HCT116 (cell line): ENCODE measurements around the gene NRXN2. TPM values are rescaled to one million over a fixed set of nuclear protein-coding genes. Genes with fewer than 3 reads are reported as not detected.

Source experiments
- ATAC-seq: fragments of 200-7000 bp; cut with Tn5 transposase; 2 replicates; pipeline ENCODE4 v1.9.1; 2020; ENCODE audit warnings: mild to moderate bottlenecking, moderate library complexity
- BruUV-seq: library from RNA; stranded (reverse); fragments of 400-500 nt; replicated peaks from 2 replicates; lab custom pipeline; 2021; lab: Mats Ljungman, UMichigan
- CTCF ChIA-PET: fragments of 300-600 bp; sonication (Branson Sonifier 250); formaldehyde crosslinking; loops from one replicate; lab custom pipeline; 2021; ENCODE audit warnings: antibody characterized with exemption; lab: Charles Lee
- POLR2A ChIA-PET: fragments of 300-600, 350-600 bp; sonication (Branson Sonifier 250); formaldehyde crosslinking; loops from one replicate; lab custom pipeline; 2021; ENCODE audit warnings: antibody characterized with exemption; lab: Charles Lee
- RAD21 ChIA-PET, 2 experiments: fragments of 300-600 bp; sonication (Branson Sonifier 250); formaldehyde crosslinking; loops; one replicate each; lab custom pipeline; 2023; ENCODE audit warnings: low total read pairs in 2 of 2; ENCODE audit not compliant: uncharacterized antibody in 2 of 2, unreplicated experiment in 2 of 2, low non-redundant PET in 1 of 2; lab: Charles Lee
- DNase-seq: peaks from one replicate; pipeline ENCODE4 v3.0.0-alpha.2; 2010; ENCODE audit warnings: low read depth, low spot score
- H2AFZ ChIP-seq: fragments of 200-600 bp; shearing (Covaris generic), sonication (generic); 2 replicates; pipeline ENCODE4 v1.6.1; 2017; ENCODE audit warnings: low read depth, mixed run types, mixed read lengths, antibody characterized with exemption, low read length; ENCODE audit not compliant: poor library complexity, severe bottlenecking
- H3K27ac ChIP-seq: 2 replicates; pipeline ENCODE4 v1.5.1; 2012; ENCODE audit warnings: low read depth, low read length
- H3K27me3 ChIP-seq: fragments of 200-600 bp; sonication (generic); 2 replicates; pipeline ENCODE4 v1.6.1; 2016; ENCODE audit warnings: mixed run types, low read length, mixed read lengths; ENCODE audit not compliant: insufficient read depth
- H3K36me3 ChIP-seq, 2 experiments: fragments of 200-500 bp in 1 of 2; fragments of 200-600 bp in 1 of 2; sonication (Bioruptor generic) in 1 of 2; sonication (generic) in 1 of 2; 2 replicates each; pipeline versions ENCODE4 v1.5.1 to v1.6.1; 2014 to 2016; ENCODE audit warnings: low read length in 2 of 2, inconsistent platforms in 1 of 2, mixed read lengths in 1 of 2, mixed run types in 1 of 2; ENCODE audit not compliant: insufficient read depth in 2 of 2, control insufficient read depth in 1 of 2
- H3K4me1 ChIP-seq, 2 experiments: fragments of 200-600 bp in 1 of 2; sonication (generic) in 1 of 2; 2 replicates each; pipeline versions ENCODE4 v1.5.1 to v1.6.1; 2012 to 2017; ENCODE audit warnings: low read length in 2 of 2, inconsistent platforms in 1 of 2, mild to moderate bottlenecking in 1 of 2, mixed read lengths in 1 of 2, mixed run types in 1 of 2, moderate library complexity in 1 of 2; ENCODE audit not compliant: insufficient read depth in 2 of 2, control insufficient read depth in 1 of 2
- H3K4me2 ChIP-seq: fragments of 200-600 bp; sonication (generic); 2 replicates; pipeline ENCODE4 v1.6.1; 2017; ENCODE audit warnings: mixed run types, low read length, mixed read lengths
- H3K4me3 ChIP-seq, 2 experiments: fragments of 200-600 bp in 1 of 2; sonication (generic) in 1 of 2; replicated peaks in 1 of 2; 2 replicates each; pipeline ENCODE4 v1.5.1; 2011 to 2016; ENCODE audit warnings: low read length in 2 of 2, control low read depth in 1 of 2, low read depth in 1 of 2, mild to moderate bottlenecking in 1 of 2, mixed read lengths in 1 of 2, mixed run types in 1 of 2
- H3K79me2 ChIP-seq: fragments of 200-600 bp; sonication (generic); 2 replicates; pipeline ENCODE4 v1.6.1; 2017; ENCODE audit warnings: mild to moderate bottlenecking, mixed run types, low read length, moderate library complexity, mixed read lengths; ENCODE audit not compliant: insufficient read depth
- H3K9ac ChIP-seq: fragments of 200-600 bp; sonication (generic); 2 replicates; pipeline ENCODE4 v1.6.1; 2016; ENCODE audit warnings: low read length, mixed read lengths
- H3K9me2 ChIP-seq: fragments of 200-600 bp; sonication (generic), shearing (Covaris generic); 2 replicates; pipeline ENCODE4 v1.6.1; 2017; ENCODE audit warnings: mixed run types, mild to moderate bottlenecking, moderate library complexity; ENCODE audit not compliant: insufficient read depth
- H3K9me3 ChIP-seq, 2 experiments: fragments of 200-500 bp in 1 of 2; fragments of 200-600 bp in 1 of 2; sonication (Bioruptor generic) in 1 of 2; sonication (generic) in 1 of 2; 2 replicates each; pipeline ENCODE4 v1.6.1; 2014 to 2017; ENCODE audit warnings: low read length in 2 of 2, mixed read lengths in 2 of 2, inconsistent platforms in 1 of 2, low read depth in 1 of 2, mild to moderate bottlenecking in 1 of 2, mixed run types in 1 of 2, moderate library complexity in 1 of 2; ENCODE audit not compliant: control insufficient read depth in 1 of 2, insufficient read depth in 1 of 2
- H4K20me1 ChIP-seq: fragments of 200-600 bp; sonication (generic), shearing (Covaris generic); 2 replicates; pipeline ENCODE4 v1.6.1; 2017; ENCODE audit warnings: mixed run types, mild to moderate bottlenecking, moderate library complexity; ENCODE audit not compliant: insufficient read depth
- CBX3 ChIP-seq: IDR thresholded peaks from 2 replicates; pipeline ENCODE4 v1.6.1; 2012; ENCODE audit warnings: low read depth
- EGR1 ChIP-seq: IDR thresholded peaks from 2 replicates; pipeline ENCODE4 v1.6.1; 2012; ENCODE audit warnings: low read depth
- EZH2 ChIP-seq: fragments of 200-600 bp; sonication (generic); IDR thresholded peaks from 2 replicates; pipeline ENCODE4 v1.6.1; 2017; ENCODE audit warnings: antibody characterized with exemption, mixed run types
- JUND ChIP-seq: IDR thresholded peaks from 2 replicates; pipeline ENCODE4 v1.6.1; 2012
- POLR2A ChIP-seq: IDR thresholded peaks from 2 replicates; pipeline ENCODE4 v1.7.0; 2011; ENCODE audit warnings: borderline replicate concordance; ENCODE audit not compliant: insufficient read depth, insufficient read length; ENCODE audit errors: extremely low read depth
- POLR2AphosphoS5 ChIP-seq: IDR thresholded peaks from 2 replicates; pipeline ENCODE4 v1.6.1; 2011; ENCODE audit warnings: mild to moderate bottlenecking, low read depth, low read length, moderate library complexity
- RAD21 ChIP-seq: IDR thresholded peaks from 2 replicates; pipeline ENCODE4 v1.6.1; 2012; ENCODE audit warnings: low read depth, mild to moderate bottlenecking
- TCF7L2 ChIP-seq: IDR thresholded peaks from 2 replicates; pipeline ENCODE4 v1.7.0; 2011; ENCODE audit warnings: borderline replicate concordance, inconsistent platforms; ENCODE audit not compliant: insufficient read depth, insufficient read length; ENCODE audit errors: extremely low read depth
- YY1 ChIP-seq: IDR thresholded peaks from 2 replicates; pipeline ENCODE4 v1.6.1; 2011; ENCODE audit warnings: low read length, low read depth, moderate library complexity, mild to moderate bottlenecking; ENCODE audit not compliant: insufficient replicate concordance; ENCODE audit errors: extremely low read depth
- ZFX ChIP-seq: fragments of 450-650 bp; IDR thresholded peaks from 2 replicates; pipeline ENCODE4 v1.6.1; 2017
- ZNF274 ChIP-seq: fragments of 200-500 bp; sonication (Bioruptor generic); IDR thresholded peaks from 2 replicates; pipeline ENCODE4 v1.6.1; 2014; ENCODE audit warnings: mild to moderate bottlenecking, low read depth, low read length, inconsistent platforms
- intact Hi-C: fragments of 100-400 bp; cut with micrococcal nuclease; formaldehyde crosslinking; loops from 2 replicates; pipeline ENCODE4 v1.10.0; 2022
- total RNA-seq: library from RNA; stranded (reverse); gene quantifications from one replicate; pipeline ENCODE4 v1.2.1, GENCODE V29; 2021; ENCODE audit not compliant: unreplicated experiment
- TF ChIP-seq, protein P1 (sequence below): IDR thresholded peaks from 2 replicates; pipeline ENCODE4 v1.6.1; 2012
- TF ChIP-seq, protein P2 (sequence below), 3 experiments: fragments of 200-600 bp in 1 of 3; sonication (generic) in 1 of 3; IDR thresholded peaks in 2 of 3; conservative IDR thresholded peaks in 1 of 3; 2 replicates each; pipeline ENCODE4 v1.5.1; 2012 to 2017; ENCODE audit warnings: low read depth in 2 of 3, low read length in 2 of 3, antibody characterized with exemption in 1 of 3, borderline replicate concordance in 1 of 3, control low read depth in 1 of 3, mild to moderate bottlenecking in 1 of 3, mixed read lengths in 1 of 3, mixed run types in 1 of 3, moderate library complexity in 1 of 3; ENCODE audit not compliant: insufficient read depth in 1 of 3
- TF ChIP-seq, protein P3 (sequence below): IDR thresholded peaks from 2 replicates; pipeline ENCODE4 v1.6.1; 2011; ENCODE audit warnings: mild to moderate bottlenecking, low read length, moderate library complexity; ENCODE audit not compliant: insufficient replicate concordance; ENCODE audit errors: extremely low read depth
- TF ChIP-seq, protein P4 (sequence below): IDR thresholded peaks from 2 replicates; pipeline ENCODE4 v1.6.1; 2012

The NRXN2 gene
- total RNA-seq, 1 experiment from 2014 or later = 1.5 TPM

DNA sequence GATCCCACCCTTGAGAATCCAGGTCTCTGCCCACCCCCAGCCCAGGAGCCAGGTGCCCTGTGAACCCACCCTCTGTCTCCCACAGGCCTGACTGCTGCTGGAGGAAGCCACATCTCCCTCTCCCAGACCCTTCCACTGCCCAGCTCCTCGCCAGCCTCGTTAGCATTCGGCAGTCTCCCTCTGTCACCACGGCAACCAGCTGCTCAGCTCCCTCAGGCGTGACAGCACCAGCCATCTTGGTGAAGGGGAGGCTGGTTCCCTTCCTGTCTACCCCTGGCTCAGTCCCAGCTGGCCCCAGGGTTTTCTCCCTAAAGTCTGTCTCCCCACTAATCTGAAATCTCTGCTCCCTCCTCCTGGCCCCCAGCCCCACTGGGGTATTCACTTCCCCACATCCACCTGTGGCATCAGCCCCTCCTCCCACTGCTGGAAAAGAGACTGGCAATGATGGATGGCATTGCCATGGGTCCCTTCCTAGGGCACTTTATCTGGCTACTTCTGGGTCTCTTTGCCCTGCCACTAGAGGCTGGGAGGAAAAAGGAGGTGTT is 28.1 kb downstream of the NRXN2 start (continued):
- TF ChIP-seq, protein P1, sequence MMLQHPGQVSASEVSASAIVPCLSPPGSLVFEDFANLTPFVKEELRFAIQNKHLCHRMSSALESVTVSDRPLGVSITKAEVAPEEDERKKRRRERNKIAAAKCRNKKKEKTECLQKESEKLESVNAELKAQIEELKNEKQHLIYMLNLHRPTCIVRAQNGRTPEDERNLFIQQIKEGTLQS = no peak
- TF ChIP-seq, all 23 proteins: peak for 0

DNA sequence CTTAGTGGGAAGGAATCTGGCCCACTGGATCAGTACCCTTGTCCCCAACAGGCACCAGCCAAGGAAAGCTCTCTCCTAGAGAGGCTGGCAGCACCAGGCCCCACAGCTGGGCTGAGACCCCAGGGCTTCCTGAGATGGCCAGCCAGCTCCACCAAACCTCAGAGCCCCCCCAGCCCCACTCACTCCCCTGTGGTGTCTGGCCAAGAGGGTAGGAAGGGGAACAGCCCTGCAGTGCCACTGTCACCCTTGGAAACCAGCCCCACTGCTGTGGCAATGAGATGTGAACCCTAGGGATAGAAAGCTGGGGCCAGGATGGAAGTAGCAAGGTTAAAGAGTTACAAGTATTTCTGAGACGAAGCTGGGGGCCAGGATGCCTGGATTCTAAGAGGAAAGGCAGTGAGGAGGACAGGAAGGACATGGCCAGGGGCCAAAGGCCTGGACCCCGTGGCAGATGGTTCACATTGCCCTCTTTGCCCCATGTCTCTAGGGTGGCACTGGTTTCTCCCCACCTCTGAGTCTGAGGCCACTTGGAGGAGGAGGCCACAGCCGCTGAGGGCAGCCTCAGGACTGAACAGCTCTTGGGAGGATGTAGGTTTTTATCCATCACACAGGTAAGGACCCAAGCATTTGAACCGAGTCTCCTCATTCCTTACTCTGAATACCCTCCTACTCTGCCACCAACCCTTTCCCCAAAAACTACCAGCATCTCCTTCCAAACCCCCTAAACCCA is 28.8 kb downstream of the NRXN2 start:
- no TSS peak for BruUV-seq

More for the DNA sequence above, 28.8 kb downstream of the NRXN2 start:
- Histone ChIP-seq H3K27me3 (no peaks in the 10 kb centered on the region; the same call in 1 of the 2 replicates), H3K9me2 (no peaks in the 10 kb centered on the region), H3K4me2 (no peak overlapping the region), H3K4me3 (no peak overlapping the region), H3K4me1 (no peaks in the 10 kb centered on the region), H3K27ac (no peak overlapping the region), H3K79me2 (no peaks in the 10 kb centered on the region), H3K9ac (no peak overlapping the region), H4K20me1 (no peaks in the 10 kb centered on the region), H3K9me3 (no peaks in the 10 kb centered on the region), H3K36me3 (no peaks in the 10 kb centered on the region), H2AFZ (no peak overlapping the region)
- ChIA-PET POLR2A (no interaction called here), RAD21 (no interaction called here), CTCF (interaction anchor here (1.0 kb wide), 1 partner anchor 10 kb away, joined by 4 read pairs; no protein-coding TSS in a partner anchor)
- no peak for DNase-seq
- intact Hi-C loops = no loop called here
- TF ChIP-seq, protein P2, sequence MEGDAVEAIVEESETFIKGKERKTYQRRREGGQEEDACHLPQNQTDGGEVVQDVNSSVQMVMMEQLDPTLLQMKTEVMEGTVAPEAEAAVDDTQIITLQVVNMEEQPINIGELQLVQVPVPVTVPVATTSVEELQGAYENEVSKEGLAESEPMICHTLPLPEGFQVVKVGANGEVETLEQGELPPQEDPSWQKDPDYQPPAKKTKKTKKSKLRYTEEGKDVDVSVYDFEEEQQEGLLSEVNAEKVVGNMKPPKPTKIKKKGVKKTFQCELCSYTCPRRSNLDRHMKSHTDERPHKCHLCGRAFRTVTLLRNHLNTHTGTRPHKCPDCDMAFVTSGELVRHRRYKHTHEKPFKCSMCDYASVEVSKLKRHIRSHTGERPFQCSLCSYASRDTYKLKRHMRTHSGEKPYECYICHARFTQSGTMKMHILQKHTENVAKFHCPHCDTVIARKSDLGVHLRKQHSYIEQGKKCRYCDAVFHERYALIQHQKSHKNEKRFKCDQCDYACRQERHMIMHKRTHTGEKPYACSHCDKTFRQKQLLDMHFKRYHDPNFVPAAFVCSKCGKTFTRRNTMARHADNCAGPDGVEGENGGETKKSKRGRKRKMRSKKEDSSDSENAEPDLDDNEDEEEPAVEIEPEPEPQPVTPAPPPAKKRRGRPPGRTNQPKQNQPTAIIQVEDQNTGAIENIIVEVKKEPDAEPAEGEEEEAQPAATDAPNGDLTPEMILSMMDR (IDR thresholded peaks at IDR 0.05 in 2 of 3, conservative IDR thresholded peaks at IDR 0.05 in 1 of 3; ENCODE audit: borderline replicate concordance in 1 of 3, insufficient read depth in 1 of 3, low read depth in 2 of 3, low read length in 2 of 3) = no peak
- TF ChIP-seq POLR2AphosphoS5 (no peak), POLR2A (no peak), EGR1 (no peak), JUND (no peak), ZNF274 (no peak), RAD21 (no peak), EZH2 (no peak), CBX3 (no peak), YY1 (no peak), TCF7L2 (no peak), ZFX (no peak)
- TF ChIP-seq, protein P3, sequence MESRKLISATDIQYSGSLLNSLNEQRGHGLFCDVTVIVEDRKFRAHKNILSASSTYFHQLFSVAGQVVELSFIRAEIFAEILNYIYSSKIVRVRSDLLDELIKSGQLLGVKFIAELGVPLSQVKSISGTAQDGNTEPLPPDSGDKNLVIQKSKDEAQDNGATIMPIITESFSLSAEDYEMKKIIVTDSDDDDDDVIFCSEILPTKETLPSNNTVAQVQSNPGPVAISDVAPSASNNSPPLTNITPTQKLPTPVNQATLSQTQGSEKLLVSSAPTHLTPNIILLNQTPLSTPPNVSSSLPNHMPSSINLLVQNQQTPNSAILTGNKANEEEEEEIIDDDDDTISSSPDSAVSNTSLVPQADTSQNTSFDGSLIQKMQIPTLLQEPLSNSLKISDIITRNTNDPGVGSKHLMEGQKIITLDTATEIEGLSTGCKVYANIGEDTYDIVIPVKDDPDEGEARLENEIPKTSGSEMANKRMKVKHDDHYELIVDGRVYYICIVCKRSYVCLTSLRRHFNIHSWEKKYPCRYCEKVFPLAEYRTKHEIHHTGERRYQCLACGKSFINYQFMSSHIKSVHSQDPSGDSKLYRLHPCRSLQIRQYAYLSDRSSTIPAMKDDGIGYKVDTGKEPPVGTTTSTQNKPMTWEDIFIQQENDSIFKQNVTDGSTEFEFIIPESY = no peak
- TF ChIP-seq, protein P4, sequence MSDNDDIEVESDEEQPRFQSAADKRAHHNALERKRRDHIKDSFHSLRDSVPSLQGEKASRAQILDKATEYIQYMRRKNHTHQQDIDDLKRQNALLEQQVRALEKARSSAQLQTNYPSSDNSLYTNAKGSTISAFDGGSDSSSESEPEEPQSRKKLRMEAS = no peak
- TF ChIP-seq, protein P1 = no peak
- no peak for ATAC-seq
